GM11168 (cell line): Measurements from ENCODE around the gene C6orf89.

Experiments
- in situ Hi-C: fragments of 300-500 bp; cut with MboI; formaldehyde crosslinking; loops from one replicate; pipeline ENCODE4 v1.12.0; 2022; ENCODE audit warnings: low sequenced_read_pairs; ENCODE audit not compliant: unreplicated experiment

The C6orf89 gene

DNA sequence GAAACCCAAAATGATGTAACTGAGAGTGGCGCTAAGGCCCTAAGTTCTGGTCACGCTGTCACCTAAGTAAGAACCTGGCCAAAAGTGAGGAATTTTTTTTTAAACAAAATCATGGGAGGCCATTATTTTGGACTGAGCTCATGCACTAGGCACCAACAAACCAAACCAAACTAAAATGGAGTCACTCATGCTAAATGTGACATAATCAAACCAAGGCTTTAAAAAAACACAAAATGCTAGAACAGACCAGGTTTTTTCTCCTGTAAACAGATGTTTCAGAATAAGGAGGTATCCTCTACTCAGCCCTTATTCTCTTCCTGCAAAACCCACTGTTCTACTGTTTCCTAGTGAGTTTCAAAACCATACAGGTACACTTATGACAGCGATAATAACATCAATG is 1.1 kb upstream of the C6orf89 start:
- in situ Hi-C loops, result loop anchor here (10.0 to 25.0 kb wide), 2 partner anchors 130 to 328 kb away; no protein-coding TSS in a partner anchor

DNA sequence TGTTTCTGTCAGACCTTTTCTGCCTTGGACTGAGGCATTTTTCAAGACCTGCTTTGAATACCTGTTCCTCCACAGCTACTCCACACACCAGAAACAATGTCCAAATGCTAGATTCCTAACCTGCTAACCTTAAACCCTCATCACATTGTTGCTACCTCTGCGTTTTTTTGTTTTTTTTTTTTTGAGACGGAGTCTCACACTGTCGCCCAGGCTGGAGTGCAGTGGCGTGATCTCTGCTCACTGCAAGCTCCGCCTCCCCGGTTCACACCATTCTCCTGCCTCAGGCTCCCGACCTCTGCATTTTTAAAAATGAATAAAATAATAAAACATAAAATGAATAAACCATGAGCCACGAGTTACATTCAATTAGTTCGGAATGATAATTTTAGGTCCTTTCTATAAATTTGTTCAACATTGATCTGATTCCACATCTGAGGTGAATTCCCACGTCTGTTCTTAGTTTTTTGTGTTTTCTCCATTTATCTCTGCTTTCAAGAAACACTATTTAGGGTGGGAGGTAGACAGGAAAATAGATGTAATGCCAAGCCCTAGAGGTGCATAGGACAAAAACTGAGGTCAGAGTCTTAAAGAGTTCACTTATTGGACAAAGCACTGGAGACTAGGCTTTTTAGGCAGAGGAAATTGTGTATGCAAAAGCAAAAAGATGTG is 1.3 kb downstream of the C6orf89 start:
- in situ Hi-C loops, result loop anchor here (10.0 to 25.0 kb wide), 2 partner anchors 128 to 325 kb away; no protein-coding TSS in a partner anchor

DNA sequence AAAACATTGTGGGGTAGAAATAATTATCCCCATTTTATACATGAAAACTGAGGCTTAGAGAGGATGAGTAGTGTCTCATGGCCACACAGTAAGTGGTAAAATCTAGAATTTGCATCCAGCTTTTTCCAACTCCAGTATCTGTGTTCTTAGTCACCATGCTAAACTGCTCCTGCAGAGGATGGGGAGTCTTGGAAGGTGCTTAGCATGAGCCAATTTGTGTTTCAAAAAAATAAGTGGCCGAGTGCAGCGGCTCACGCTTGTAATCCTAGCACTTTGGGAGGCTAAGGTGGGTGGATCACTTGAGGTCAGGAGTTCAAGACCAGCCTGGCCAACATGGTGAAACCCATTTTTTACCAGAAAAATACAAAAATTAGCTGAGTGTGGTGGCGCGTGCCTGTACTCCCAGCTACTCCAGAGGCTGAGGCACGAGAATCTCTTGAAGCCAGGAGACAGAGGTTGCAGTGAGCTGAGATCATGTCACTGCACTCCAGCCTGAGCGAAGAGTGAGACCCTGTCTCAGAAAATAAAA is 2.4 kb downstream of the C6orf89 start:
- in situ Hi-C loops, result loop anchor here (10.0 to 25.0 kb wide), 2 partner anchors 127 to 324 kb away; no protein-coding TSS in a partner anchor

DNA sequence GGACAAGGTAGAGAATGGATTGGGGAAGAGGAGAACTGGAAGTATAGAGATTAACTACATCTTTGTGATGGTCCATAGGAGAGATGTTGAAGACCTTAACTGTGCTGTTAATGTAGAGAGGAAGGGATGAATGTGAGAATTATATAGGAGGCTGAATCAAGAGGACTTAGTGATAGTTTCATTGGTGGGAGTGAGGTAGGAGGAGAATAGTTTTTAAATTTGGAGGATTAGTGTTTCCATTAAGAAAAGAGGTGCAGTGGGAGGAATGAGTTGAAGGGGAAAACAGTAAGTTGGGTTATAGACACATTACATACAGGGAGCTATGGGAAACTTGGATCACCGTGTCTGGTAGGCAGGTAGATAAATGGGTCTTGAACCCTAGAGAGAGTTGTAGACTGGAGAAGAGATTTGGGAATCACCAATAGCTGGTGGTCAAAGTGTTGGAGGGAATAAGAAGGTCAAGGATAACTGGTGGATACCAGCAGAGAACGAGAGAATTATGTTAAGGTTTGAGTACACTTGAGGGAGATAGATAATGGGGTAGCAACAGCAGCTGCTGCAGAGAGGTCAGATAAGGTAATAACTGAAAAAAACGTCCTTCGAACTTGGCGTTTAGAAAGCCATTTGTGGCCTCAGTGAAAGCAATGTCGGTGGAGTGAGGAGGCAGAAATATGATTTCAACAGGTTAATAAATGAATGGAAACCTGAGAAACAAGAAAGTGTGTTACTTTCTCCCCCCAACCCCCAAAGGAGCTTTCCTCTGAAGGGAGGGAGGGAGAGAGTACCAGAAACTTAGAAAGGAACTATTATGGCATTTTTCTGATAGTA is 3.1 kb downstream of the C6orf89 start:
- in situ Hi-C loops, result loop anchor here (10.0 to 25.0 kb wide), 2 partner anchors 126 to 323 kb away; no protein-coding TSS in a partner anchor

DNA sequence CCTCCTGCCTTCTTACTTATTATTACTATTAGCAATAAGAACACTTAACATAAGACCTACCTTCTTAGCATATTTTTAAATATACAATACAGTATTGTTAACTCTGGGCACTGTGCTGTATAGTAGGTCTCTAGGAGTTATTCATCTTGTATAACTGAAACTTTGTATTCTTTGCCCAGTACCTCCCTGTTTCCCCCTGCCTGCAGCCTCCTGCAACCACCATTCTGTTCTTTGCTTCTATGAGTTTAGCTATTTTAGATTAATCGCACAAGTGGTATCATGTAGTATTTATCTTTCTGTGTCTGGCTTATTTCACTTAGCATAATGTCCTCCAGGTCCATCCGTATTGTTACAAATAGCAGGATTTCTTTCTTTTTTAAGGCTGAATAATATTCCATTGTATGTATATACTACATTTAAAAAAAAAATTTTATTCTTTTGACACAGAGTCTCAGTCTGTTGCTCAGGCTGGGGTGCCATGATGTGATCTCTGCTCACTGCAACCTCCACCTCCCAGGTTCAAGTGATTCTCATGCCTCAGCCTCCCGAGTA is 4.4 kb downstream of the C6orf89 start:
- in situ Hi-C loops, result loop anchor here (25.0 kb wide), 1 partner anchor 322 kb away; no protein-coding TSS in a partner anchor

DNA sequence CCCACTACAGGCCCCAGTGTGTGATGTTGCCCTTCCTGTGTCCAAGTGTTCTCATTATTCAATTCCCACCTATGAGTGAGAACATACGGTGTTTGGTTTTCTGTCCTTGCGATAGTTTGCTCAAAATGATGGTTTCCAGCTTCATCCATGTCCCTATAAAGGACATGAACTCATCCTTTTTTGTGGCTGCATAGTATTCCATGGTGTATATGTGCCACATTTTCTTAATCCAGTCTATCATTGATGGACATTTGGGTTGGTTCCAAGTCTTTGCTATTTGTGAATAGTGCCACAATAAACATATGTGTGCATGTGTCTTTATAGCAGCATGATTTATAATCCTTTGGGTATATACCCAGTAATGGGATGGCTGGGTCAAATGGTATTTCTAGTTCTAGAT is 5.4 kb downstream of the C6orf89 start:
- in situ Hi-C loops, result loop anchor here (25.0 kb wide), 1 partner anchor 321 kb away; no protein-coding TSS in a partner anchor

DNA sequence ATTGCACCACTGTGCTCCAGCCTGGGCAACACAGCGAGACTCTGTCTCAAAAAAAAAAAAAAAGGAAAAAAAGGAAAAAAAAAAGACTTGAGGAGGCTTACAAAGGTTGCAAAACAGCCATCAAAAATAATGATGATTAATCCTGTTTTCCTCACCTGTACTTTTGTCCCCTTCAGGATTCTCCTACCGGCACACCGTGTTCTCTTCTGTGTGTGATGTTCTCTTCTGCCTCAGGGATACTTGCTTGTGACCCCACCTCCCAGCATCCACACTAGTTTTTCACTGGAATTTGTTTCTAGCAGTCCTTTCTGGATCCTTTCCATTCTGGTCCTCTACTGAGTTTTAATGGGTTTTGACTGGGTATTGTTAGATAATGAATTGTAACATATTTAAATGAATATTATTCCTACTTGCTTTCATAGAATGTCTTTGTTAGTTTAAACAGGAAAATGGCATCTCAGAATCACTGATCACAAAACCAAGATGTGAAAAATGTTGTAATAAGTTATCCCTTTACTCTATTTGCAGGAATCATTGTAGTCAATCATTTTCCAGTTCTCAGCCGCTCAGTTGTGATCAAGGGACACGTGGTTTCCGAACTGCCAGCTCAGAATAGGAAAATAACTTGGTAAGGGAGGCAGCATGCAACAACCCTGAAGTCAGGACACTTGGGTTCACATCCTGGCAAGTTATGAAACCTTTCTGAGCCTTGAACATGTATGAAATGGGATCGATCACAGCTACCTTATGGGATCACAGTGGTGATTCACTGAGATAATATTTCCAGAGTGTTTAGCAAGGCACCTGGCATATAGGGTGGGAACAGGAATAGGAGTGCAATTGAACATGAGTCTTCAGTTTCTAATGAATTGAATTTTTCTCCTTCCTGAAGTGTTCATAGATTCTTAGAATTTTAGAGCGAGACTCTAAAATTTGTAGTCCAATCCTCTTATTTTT is 8.5 kb downstream of the C6orf89 start:
- in situ Hi-C loops, result loop anchor here (25.0 kb wide), 1 partner anchor 318 kb away; no protein-coding TSS in a partner anchor

DNA sequence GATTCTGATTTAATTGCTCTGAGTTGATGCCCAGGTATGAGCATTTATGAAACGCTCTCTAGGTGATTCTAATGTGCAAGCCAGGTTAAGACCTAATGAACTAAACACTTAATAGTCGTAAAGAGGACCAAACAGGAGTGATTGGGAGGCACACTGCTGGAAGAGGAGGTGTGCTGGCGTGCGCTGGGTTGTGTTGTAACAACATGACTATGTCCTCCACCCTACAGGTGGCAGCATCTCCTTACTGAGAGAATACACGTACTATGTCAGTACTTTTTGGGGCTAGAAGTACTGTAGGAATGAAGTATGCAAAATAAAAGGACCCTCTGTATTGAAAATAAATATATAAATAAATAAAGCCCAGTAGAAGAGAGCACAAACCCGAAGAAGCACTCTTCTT is 11.9 kb downstream of the C6orf89 start:
- in situ Hi-C loops, result loop anchor here (25.0 kb wide), 1 partner anchor 315 kb away; no protein-coding TSS in a partner anchor

DNA sequence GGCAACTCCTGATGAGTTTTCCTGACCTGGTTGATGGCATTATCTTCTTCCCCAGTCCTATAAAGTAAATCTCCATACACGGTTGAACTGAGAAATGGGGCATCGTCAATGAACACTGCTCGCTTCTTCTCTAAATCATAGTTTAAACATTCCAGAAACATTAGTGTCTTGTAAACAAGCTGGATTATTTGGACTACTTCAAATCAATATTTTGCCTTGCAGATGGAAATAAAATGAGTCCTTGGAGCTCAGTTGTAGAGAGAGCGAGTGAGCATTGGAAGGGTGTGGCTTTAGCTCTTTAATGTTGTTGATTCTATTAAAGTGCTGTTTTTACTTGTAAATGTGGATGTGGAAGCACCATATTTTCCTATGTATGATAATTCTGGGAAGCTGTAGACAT is 18.4 kb downstream of the C6orf89 start:
- in situ Hi-C loops, result no loop called here

DNA sequence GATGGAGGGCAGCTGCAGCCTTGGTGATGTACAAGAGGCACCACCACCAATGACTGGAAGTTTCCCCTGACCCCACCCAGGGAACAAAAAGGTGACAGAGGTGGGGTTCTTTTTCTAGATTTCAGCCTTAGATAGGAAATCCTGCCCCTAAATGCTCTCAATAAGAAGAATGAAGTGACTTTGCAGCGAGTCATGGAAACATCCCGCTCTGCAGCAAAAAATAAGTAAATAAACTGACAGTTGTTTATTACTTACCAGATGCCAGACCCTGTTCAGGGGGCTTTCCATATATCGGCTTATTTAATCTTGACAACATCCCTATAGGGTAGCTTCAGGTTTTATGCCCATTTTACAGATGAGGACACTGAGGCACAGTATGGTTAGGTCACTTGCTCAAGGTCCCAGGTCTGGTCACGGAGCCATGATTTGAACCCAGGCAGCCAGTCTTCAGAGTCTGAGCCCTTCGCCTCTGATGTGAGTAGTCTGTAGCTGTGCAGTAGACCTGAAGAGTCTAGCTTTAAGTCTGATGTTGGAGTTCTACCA is 19.2 kb downstream of the C6orf89 start:
- in situ Hi-C loops, result no loop called here

DNA sequence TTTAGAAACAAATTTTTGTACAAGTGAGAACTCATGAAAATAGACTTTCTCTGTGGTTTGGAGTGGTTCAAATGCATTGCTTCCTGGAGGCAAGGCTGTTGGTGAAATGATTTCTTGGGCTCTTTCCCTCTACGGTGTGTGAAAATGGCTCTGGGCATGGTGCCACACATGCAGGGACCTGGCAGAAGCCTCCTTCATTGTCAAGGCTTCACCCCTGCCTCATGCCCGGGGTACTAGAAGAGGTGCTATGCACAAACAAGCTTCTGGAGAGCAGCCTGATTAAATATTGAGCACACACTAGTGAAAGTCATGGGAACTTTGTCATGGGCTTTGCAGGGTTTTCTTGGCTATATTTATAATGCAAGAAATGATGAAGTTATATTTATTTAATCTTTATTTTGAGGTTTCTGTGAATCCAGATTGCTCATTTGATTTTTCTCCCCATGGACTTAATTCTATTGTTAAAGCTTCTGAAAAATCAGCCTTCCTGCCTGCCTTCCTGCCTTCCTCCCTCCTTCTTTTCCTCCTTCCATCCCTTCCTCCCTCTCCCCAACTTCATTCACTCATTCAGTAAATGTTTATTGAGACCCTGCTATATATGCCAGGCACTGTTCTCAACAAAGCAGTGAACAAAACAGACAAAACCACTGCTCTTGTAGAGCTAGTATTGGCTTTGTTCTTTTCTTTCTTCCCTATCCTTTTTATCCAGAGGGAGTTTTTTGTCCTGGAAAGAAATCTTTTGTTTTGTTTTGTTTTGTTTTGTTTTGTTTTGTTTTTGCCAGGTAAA is 21.0 kb downstream of the C6orf89 start:
- in situ Hi-C loops, result no loop called here

DNA sequence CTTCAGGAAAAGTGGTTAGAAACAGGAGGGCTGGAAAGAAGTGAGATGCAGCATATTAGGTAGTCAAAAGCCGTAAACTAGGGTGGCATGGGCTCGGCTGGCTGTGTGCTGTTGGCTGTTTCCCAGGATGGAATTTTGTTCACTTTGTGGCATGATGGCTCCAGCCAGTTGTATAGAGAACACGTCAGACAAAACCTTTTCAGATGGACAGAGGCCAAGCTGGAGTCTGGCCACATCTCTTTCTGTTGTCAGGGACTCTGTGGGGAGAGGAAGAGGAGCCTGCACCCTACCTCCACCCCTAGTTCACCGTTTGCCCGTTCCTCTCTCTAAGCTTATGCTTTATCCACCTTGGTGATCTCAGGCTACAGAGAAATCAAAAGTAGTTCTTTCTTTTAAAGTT is 22.0 kb downstream of the C6orf89 start:
- in situ Hi-C loops, result no loop called here

DNA sequence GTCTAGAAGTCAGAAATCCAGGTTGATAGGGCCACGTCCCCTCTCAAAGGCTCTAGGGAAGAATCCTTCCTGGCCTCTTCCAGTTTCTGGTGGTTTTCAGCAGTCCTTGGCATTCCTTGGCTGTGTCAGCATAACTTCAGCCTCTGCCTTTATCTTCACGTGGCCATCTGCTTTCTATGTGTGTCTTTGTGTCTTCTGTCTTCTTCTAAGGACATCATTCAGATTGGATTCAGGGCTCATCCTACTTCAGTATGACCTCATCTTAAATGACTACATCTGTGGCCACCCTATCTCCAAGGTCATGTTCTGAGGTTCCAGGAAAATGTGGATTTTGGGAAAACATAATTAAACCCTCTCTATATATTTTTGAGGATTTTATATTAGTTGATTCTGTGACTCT is 23.0 kb downstream of the C6orf89 start:
- in situ Hi-C loops, result no loop called here

DNA sequence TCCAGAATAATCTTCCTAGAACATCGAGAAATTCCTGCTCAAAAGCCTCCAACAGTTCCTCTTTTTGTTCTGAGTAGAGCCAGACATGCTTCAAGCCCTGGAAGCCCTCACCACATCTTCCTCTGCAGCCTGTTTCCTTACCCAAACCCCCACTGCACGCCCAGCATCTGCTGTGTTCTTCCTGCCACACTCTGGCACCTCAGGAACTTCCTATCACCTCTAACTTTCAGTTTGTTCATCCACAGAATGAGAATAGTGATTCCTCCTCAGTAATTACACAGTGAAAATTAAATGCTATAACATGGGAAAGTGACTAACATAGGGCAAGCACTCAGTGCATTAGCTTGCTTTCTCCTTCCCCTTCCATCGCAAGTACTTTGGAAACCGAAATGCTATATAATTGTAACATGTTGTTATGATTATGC is 26.3 kb downstream of the C6orf89 start:
- in situ Hi-C loops, result no loop called here

DNA sequence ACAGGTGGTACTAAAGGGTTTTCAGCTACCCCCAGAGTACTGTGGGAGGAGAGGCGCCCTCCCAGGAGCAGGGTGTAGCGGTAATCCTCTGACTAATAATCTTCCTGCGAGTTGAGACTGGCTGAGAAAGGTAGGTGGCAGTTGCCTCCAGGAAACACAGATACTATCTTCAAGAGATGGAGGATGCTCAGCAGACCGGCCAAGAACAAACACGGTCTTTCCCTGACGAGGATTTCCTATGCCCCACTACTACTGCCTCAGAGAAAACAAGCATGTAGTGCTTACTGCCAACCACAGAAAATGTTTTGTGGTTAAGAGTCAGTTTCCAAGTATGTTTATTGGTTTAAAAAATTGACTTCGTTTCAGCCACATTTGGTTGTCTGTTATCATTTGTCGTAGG is 26.8 kb downstream of the C6orf89 start:
- in situ Hi-C loops, result no loop called here

DNA sequence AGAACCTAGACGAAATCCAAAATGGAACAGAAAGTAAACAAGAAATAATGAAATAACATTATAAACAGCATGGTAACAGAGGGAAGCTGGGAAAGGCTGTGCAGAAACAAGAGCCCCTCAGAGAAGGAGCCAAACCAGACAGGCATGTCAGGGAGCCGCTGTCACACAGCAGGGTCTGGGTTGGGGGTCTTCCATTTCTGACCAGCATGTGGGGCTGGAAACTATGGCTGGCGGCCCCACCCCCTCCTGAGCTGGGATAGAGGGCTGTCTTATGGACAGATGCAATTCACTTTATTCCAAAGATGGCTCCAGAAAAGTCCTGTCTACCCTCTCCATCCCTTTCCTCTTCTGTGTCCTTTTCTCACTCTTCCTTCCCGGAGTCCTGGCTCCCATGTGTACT is 27.3 kb downstream of the C6orf89 start:
- in situ Hi-C loops, result no loop called here

DNA sequence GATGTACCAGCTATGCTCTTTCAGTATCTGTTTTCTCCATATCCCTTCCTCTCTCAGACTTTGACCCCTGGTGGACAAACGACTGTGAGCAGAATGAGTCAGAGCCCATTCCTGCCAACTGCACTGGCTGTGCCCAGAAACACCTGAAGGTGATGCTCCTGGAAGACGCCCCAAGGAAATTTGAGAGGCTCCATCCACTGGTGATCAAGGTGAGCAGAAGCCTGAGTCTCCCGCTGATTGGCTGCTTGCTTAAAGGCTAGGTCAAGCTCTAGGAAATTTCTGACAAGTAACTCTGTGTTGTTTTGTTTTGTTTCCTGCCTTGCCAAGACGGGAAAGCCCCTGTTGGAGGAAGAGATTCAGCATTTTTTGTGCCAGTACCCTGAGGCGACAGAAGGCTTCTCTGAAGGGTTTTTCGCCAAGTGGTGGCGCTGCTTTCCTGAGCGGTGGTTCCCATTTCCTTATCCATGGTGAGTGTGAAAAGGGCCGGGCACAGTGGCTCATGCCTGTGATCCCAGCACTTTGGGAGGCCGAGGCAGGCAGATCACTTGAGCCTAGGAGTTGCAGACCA is 28.6 kb downstream of the C6orf89 start:
- in situ Hi-C loops, result no loop called here

DNA sequence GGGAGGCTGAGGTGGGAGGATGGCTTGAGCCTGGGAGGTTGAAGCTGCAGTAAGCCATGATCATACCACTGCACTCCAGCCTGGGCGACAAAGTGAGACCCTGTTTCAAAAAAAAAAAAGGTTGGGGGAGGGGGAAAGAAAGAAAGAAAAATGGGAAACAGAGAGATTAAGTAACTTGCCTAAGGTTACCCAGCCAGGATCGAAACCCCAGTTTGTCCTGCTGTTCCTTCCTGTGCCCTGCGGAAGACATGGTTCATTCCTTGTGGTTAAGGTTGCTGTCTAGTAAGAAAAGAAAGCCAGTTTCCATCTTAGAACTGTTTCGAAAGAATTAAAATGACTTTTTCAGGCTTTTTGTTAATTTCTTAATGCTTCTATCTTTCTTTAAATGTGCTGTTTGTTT is 29.8 kb downstream of the C6orf89 start:
- in situ Hi-C loops, result no loop called here
